GM21529 (cell line): Measurements from ENCODE around the gene GIT2.
"Not testable (repeated sequence)": the region's sequence is repeated elsewhere in the genome, so short reads cannot be mapped to it uniquely, and the experiment has no call there.

Source experiments
- ATAC-seq: cut with Tn5 transposase; IDR thresholded peaks from one replicate; pipeline ENCODE4 v1.9.1; 2021; ENCODE audit not compliant: unreplicated experiment

The GIT2 gene

GRCh38 chr12:109949089-109949488, 47.1 kb downstream of the GIT2 start:
- ATAC-seq: no peak

- no peak for ATAC-seq
These were observed 47.8 kb downstream of the GIT2 start for GRCh38 chr12:109948368-109948767.

- ATAC-seq: no peak
These were observed 48.6 kb downstream of the GIT2 start for GRCh38 chr12:109947521-109947920.

GRCh38 chr12:109946913-109947312, 49.3 kb downstream of the GIT2 start:
- no peak for ATAC-seq

GRCh38 chr12:109946505-109946904, 49.7 kb downstream of the GIT2 start:
- ATAC-seq: no peak

GRCh38 chr12:109944561-109945359, 51.4 kb downstream of the GIT2 start:
- no peak for ATAC-seq

- ATAC-seq: no peak
These were observed 52.4 kb downstream of the GIT2 start for GRCh38 chr12:109943811-109944210.

GRCh38 chr12:109940339-109940923, 55.7 kb downstream of the GIT2 start:
- no peak for ATAC-seq

- no peak for ATAC-seq
These were observed 56.7 kb downstream of the GIT2 start for GRCh38 chr12:109939504-109939903.

GRCh38 chr12:109938947-109939346, 57.2 kb downstream of the GIT2 start:
- ATAC-seq: no peak

- no peak for ATAC-seq
These were observed 58.8 kb downstream of the GIT2 start for GRCh38 chr12:109937371-109937770.

- ATAC-seq: no peak
These were observed 62.1 kb downstream of the GIT2 start for GRCh38 chr12:109934026-109934425.

GRCh38 chr12:109932878-109933503, 63.2 kb downstream of the GIT2 start:
- ATAC-seq: no peak

- ATAC-seq: no peak
These were observed 65.0 kb downstream of the GIT2 start for GRCh38 chr12:109931143-109931542.

GRCh38 chr12:109930028-109930800, 66.0 kb downstream of the GIT2 start:
- no peak for ATAC-seq

- not testable (repeated sequence) for ATAC-seq
These were observed 66.8 kb downstream of the GIT2 start for GRCh38 chr12:109929326-109929725.

GRCh38 chr12:109928058-109928656, 68.0 kb downstream of the GIT2 start:
- ATAC-seq: no peak

- no peak for ATAC-seq
These were observed 68.5 kb downstream of the GIT2 start for GRCh38 chr12:109927622-109928021.

GRCh38 chr12:109926488-109927210, 69.5 kb downstream of the GIT2 start:
- no peak for ATAC-seq

- no peak for ATAC-seq
These were observed 70.2 kb downstream of the GIT2 start for GRCh38 chr12:109926016-109926415.
